Measurements from ENCODE around the gene SPAG16.
"Not testable (repeated sequence)": the region's sequence is repeated elsewhere in the genome, so short reads cannot be mapped to it uniquely, and the experiment has no call there.

Gene SPAG16

DNA sequence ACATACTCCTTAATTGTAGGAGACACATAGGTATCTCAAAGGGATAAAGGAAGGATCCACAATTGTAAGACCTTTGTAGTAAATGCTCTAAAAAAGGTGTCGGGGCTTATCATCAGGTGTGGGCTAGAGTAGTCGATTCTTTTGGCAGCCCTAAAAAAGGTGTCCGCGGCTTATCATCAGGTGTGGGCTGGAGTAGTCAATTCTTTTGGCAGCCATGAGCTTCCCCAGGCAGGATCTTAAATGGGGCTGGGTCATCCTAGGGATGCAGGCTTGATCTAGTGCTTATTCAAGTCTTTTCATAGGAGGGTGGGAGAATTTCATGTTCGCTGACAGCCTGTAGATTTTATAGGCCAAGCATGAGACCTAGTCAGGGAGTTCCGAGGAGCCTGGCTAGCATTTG is 720.2 kb downstream of the SPAG16 start:
- no peak for DNase-seq (ENCODE audit: low read depth in 2 of 2)

DNA sequence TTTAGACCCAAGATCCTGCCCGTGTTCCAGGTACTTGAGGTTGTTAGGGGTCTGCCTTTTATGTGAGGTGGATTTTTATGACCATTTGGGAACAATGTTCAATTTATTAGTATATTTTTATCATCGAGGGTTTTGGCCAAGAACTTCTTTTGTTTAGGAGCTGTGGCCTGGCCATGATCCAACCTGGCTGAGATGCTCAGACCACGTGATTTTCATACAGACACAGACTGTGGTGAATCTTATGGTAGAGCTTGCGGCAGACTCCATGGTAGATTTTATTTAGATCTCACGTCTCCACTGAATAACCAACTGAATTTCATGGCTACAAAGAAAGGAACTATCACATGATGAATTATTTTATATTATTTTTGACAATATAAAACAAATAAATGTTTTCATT is 721.1 kb downstream of the SPAG16 start:
- DNase-seq (ENCODE audit: low read depth in 2 of 2): no peak

DNA sequence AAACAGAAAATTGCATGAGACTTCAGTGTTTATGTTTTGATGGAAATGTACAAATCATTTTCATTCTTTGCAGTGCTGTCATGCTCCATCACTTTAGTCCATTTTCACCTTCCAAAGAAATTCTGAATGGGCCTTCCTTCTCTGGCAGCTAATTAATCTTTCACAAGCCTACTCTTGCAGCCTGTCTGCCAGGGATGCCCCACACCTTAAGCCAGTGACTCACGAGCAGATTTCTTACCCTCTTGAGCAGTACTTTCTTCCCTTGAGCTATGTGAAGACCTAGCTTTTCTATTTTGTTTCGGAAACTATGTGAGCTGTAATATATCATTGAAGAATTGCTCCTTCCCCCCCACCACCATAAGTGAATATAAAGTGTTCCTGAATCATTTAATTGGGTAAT is 722.3 kb downstream of the SPAG16 start:
- DNase-seq (ENCODE audit: low read depth in 2 of 2): no peak

DNA sequence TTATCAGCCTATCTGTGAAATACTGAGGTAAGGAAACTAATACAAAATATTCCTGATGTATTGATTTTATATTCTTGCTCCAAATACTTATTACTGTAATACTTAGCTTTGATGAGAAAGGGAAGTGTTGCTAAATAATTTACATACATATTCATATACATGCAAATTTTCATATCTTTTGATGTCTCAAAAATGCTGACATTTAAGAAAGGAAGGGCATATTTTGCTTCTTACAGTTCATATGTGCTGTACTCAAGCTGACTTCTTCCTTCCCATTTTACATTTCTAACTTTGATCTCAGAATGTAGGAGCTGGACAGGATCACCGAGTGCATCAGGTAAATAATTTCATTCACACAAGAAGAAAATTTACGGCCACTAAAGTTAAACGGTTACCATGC is 727.4 kb downstream of the SPAG16 start:
- DNase-seq (ENCODE audit: low read depth in 2 of 2): no peak

DNA sequence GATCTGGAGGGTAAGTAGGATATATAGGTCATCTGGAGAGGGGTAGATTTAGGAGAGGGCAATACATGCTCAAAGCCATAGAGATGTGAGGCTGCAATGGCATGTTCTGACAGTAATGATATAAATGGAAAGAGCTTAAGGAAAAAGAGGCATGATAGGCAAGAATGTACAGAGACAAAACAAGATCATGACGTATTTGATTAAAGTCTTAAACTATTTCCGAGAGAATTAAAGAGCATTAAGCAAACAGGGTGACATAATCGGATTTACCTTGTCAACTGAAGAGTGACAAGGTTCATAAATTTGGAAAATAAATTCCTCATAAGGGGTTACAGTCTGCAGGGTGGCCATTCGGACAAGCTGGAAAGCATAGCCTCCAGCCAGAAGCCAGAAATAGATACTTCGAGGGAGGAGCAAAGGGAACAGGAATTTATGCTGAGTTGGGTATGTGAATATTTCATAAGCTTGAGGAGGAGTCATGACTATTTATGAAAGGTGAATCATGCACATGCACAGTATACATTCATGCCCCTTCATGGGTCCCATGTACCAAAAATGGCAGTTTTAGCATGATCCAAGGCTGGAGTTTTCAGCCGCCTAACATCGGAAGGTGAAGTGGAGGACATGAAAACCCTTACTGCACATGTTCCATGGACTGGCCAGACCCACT is 730.4 kb downstream of the SPAG16 start:
- DNase-seq (ENCODE audit: low read depth in 2 of 2): no peak

DNA sequence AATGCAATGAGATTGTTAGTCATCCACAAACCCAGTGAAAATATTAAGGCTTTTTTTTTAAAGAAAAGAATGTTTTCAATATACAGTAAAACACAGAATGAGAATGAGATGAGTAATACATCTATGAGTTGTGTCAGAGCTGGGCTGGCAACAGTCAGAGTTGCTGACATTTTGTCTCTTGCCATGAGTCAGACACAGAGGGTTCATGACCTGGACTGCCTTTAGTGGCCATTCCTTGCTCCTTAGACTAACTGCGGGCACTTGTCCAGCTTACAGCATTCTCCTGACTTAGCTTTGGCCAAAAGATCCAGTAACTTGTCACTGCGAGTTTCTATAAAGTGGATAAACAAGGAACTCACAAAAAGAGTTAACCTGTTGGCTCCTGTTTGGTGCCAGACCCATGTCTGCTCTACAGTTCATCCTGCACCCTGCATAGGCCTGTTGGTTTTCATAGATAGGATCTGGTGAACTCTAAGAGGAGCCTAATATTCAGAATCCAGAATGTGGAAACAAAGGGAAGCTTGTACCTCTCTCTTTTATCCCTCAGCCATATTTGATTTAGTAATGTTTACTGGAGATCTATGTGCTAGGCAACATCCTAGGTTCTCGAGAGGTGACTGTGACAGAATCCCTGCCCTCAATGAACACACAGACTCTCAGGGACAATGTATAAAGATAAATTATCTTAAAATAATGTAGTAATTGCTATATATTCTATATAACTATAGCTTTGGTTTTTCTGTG is 735.1 kb downstream of the SPAG16 start:
- no peak for DNase-seq (ENCODE audit: low read depth in 2 of 2)

DNA sequence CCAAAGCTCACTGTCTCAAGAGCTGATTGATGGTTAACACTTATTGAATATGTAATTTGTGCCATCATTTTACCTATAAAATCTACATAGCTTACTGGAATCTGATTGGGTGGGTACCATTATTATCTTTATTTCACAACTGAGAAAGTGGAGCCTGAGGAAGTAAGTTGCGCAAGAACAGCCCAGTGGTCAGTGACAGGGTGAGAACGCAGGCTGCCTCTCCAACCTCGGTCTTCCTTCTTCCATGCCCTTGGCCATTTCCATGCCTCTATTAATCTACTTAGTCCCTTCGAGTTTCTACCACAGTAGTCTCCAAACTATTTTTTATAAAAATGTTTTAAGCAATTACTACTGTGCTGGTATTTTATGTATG is 735.7 kb downstream of the SPAG16 start:
- no peak for DNase-seq (ENCODE audit: low read depth in 2 of 2)

DNA sequence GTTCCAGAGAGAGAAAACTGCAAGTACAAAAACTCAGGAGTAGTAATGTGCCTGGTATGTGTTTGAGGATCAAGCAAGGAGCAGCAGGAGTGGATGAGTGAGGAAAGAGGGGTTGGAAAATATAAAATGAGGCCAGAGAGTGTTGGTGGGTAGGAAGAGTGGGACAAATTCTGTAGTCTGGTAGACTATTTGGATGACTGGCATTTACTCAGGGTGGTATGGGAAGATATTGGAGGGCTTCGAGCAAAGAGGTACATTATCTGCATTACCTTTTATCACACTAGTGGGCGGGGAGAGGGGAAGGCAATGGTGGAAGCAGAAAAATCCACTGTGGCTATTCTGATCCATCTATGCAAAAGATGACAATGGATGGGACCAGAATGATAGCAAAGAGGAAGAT is 744.9 kb downstream of the SPAG16 start:
- no peak for DNase-seq (ENCODE audit: low read depth in 2 of 2)

DNA sequence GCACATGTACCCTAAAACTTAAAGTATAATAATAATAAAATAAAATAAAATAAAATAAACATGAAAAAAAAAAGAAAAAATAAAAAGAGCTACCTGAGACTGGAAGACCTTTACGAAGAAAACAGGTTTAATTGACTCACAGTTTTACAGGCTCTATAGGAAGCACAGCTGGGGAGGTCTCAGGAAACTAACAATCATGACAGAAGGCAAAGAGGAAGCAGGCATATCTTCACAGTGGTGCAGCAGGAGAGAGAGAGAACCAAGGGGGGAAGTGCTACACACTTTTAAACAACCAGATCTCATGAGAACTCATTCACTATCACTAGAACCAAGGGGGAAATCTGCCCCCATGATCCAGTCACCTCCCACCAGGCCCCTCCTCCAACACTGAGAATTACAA is 747.3 kb downstream of the SPAG16 start:
- no peak for DNase-seq (ENCODE audit: low read depth in 2 of 2)

DNA sequence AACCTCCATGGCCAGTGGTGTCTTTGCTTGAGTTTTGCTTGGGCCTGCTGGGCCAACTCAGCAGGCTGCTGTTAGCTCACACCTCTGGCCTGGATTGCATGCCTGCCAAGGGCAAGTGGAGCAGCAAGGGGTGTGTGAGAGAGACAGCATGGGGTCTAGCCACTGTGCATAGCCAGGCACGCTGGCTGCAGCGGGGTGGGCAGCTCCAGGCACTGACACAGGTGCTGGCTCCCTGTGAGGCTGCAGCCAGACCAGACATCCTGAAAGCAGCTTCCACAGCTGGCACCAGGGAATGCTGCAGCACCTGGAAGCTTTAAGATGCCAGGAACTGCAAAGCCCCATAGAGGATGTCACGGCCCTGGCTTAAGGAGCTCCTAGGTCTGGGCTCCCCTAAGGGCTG is 750.2 kb downstream of the SPAG16 start:
- no peak for DNase-seq (ENCODE audit: low read depth in 2 of 2)

DNA sequence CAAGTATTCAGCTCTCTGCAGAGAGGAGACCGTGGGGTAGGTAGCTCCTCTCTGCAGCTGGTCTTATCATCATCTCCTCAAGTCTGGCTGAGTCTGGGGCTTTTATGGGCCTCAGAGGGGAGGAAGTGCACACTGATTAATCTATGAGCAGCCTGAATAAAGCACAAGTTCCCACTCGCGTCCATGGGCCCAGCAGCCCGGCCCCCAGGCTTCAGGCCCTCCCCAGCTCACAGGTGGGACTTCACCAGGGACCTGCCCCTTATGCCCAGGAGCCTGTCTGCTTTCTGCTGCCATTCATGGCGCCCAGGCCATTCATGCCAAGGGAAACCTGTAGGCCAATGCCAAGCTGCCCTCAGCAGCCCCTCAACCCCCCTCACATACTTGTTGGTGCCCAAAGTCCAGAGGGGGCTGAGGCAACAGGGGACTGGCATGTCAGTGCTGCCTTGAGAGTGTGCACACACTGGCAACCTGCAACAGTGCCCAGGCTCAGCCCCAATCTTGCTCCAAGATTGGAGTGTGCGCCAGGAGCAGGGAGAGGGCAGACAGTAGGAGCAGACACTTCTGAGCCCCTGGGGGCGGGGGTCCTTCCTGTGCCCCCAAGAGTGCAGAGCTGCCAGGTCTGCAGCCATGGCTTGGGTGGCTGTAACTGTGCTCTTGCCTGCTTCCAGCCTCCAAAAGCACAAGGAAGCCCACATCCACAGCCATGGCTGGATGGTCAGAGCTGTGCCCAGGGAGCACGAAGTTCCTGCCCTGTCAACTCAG is 751.0 kb downstream of the SPAG16 start:
- no peak for DNase-seq (ENCODE audit: low read depth in 2 of 2)

DNA sequence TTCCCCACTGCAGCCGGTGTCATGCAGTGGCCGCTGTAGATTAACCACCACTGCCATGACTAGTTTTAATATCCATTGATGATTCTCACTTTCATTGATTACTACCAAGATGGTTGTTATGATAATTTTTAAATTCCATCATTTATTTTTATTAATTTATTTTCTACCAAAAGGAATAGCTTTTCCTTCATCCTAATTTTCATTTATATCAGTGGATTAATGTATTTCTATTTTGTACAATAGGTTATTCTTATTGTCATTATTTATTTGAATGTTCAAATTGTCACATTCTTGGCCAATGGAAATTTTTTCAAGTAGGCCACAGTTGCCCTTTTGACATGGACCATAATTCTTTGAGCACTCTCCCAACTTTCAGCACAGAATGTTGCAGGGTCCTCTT is 751.7 kb downstream of the SPAG16 start:
- DNase-seq (ENCODE audit: low read depth in 2 of 2): no peak

DNA sequence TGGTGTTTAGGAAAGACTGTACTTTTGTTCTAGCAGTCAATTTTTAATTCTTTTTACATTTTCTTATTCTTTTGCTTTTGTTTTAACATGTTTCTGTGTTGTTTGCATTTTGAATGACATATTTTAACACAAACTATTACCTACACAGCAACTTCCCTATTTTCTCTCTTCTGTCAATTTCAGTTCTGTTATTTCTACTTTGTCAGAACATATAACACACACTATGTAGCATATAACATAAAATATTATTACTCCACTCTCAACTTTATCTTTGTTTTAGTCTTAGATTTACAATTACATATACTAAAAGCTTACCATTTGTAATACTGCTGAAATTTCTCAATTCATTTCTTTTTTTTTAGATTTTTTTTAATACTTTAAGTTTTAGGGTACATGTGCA is 753.9 kb downstream of the SPAG16 start:
- DNase-seq (ENCODE audit: low read depth in 2 of 2): no peak

DNA sequence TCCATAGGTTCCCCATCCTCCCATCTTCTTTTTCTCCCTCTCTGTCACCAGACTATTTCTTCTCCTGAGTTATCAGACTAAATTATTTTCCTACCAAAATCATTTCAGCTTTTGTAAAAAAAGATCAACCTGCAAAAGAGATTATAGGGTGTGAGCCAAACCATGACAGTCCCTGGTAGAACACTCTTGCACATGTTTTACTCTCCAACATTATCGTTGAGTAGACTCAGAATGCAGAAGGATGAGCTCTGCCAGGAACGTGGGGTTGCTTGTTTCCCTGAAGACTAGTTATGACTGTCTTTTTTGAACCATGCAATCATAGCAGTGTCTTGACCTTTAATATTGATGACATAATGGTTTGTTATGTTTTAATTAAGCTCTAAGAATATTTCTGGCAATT is 766.5 kb downstream of the SPAG16 start:
- no peak for DNase-seq (ENCODE audit: low read depth in 2 of 2)

DNA sequence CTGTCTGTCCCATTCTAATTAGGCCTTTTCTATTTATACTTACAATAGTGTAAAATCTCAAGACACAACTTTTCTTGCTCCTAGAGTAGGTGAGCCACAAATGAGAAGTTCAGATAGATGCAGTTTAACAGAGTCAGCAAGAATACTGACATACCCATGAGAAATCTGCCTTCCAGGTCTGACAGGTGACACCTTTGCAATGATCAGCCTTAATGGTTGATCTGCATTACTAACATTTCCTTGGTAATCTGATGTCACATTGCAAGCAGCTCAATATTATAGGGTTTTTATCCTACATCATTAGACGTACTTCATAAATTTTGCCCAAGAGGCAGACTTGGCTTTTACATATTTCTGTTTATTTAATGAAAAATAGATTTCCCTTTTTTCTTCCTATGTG is 767.3 kb downstream of the SPAG16 start:
- DNase-seq (ENCODE audit: low read depth in 2 of 2): no peak

DNA sequence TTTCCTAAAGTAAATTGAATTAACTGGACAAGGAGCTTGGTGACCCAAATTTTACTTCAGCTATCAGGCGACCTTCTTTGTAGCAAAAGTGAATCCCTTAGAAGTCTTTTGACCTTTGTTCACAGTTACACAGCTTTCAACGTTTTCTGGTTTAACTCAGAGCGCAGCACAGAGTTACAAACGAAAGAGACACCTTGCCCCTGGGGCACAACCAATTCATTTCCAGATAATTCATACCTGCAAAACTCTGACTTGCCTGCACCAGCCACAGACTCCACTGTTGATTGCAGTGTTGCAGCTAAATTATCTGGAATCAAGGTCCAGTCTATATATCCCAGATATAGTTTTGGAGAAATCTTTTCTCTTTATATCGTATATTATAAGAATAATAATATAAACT is 768.0 kb downstream of the SPAG16 start:
- no peak for DNase-seq (ENCODE audit: low read depth in 2 of 2)

DNA sequence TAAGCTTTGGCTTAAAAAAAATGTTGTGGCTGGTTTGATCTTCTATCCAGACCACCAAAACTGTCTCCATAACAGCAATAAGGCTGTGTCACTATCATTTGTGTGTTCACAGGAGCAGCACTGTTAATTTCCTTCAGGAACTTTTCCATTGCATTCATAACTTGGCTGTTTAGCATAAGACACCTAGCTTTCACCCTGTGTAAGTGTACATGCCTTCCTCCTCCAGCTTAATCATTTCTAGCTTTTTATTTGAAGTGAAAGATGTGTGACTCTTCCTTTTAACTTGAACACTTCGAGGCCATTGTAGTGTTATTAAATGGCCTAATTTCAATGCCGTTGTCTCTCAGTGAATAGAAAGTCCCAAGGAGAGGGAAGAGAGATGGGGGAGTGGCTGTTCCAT is 773.7 kb downstream of the SPAG16 start:
- no peak for DNase-seq (ENCODE audit: low read depth in 2 of 2)

DNA sequence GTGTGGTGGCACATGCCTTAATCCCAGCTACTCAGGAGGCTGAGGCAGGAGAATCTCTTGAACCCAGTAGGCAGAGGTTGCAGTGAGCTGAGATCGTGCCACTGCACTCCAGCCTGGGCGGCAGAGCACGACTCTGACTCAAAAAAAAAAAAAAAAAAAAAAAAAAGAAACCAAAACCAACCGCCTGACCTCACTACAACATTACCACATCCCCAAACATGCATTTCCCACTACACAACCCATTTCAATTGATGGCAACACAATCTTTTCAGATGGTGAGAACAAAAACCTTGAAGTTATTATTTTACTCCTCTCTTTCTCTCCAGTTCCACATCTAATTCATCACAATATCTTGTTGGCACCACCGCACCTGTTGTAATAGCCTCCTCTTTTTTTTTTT is 778.0 kb downstream of the SPAG16 start:
- not testable (repeated sequence) for DNase-seq (ENCODE audit: low read depth in 2 of 2)

DNA sequence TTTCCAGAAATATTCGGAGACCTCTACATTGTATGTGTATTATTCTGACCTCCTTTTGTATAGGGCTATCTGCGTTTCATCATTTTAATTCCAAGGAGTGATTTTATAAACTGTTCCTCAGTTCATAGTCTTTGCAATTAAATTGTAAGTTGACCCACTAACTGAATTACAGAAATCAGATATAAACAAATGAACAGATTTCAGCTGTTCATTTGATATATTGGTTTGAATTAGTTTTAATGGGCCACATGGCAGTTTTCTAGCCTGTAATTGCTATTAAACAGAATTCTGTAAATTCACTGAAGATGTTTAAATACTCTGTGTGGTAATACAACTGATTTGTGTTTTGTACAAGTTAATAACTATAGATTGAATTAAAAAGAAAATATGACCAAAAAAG is 780.2 kb downstream of the SPAG16 start:
- no peak for DNase-seq (ENCODE audit: low read depth in 2 of 2)

DNA sequence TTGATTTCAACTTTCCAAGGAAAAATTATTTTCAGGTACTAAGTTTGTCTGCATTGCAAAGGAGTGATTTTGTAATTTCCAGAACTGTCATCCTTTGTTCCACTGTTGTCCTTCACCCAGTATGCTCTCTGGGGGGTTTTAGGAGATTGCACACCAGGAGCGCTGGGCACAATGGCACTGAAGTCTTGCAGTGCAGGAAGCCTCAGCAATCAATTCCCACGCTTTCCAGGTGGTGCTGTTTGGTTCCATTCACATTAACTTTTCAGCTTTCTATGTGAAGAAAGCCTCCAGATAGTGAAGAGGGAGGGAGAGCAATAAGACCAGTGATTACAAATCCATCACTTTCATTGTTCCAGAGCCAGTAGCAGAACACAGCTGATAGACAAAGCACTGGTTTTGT is 782.6 kb downstream of the SPAG16 start:
- no peak for DNase-seq (ENCODE audit: low read depth in 2 of 2)

DNA sequence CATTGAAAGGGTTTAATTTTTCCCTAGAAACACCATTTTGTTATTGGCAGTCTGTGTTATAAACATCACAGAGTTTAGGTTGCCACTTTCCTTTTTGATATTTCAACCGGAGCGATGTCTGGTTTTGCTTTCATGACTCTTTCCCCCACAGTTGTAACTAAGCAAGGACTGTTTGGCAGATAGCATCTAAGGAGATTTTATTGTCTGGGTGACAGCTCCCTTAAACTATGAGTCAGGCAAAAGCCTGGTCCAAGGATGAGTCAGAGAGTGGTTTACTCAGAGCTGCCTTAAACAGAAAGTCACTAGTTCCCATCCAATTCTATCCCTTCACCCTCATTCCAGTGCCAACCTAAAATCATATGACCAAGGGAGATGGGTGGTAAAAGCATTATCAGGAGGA is 785.0 kb downstream of the SPAG16 start:
- DNase-seq (ENCODE audit: low read depth in 2 of 2): no peak

DNA sequence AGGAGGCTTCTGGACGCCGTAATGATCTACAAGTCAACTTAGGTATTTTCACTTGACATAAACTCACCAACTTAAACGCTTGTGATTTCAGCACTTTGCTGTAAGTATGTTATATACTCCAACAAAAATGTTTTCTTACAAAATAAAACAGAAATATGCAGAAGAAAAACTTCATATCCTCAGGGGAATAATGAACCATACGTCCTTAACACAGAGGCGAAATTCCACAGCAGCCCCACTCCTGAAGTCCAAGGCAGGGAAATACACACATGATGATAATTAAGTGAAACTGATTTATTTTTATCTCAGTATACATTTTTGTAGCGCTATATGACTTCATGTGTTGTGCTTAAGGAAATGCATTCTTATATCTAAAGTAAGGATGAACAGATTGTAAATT is 791.2 kb downstream of the SPAG16 start:
- no peak for DNase-seq (ENCODE audit: low read depth in 2 of 2)

DNA sequence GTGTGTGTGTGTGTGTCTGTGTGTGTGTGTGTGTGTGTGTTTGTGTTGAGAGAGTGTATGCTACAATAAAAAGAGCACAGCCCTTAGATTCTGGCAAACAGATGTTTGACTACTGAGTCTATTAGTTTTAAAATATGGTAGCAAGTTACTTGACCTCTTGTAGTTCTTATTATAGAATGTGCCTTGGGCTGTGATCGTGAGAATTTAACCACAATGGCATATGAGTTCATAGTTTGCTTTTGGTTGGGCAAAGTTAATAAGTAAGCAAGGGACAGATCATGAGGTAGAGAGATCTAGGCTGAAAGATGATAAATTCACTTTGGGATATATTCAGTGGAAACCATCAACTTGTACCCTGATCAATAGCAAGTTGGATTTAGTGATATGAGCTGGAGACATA is 792.3 kb downstream of the SPAG16 start:
- no peak for DNase-seq (ENCODE audit: low read depth in 2 of 2)

Data from activated CD8-positive, alpha-beta memory T cell treated with anti-CD3 and anti-CD28 coated beads for 4 hours (primary cell).